H1 (cell line): Measurements from ENCODE around the gene EZH2. TPM values are rescaled to one million over a fixed set of nuclear protein-coding genes. Genes with fewer than 3 reads are reported as not detected.

Experiments used
- CTCF ChIA-PET: fragments of 300-600 bp; sonication (Branson Sonifier 250); formaldehyde crosslinking; loops from one replicate; lab custom pipeline; 2021; ENCODE audit not compliant: partially characterized antibody; lab: Charles Lee
- POLR2A ChIA-PET: fragments of 300-600 bp; sonication (Branson Sonifier 250); formaldehyde crosslinking; loops from one replicate; lab custom pipeline; 2021; ENCODE audit warnings: inconsistent platforms; ENCODE audit not compliant: partially characterized antibody; lab: Charles Lee
- DNase-seq, 2 experiments: peaks; one replicate each; pipeline versions ENCODE4 v3.0.0 to v3.0.0-alpha.2; 2010 to 2022; ENCODE audit warnings: low spot score in 2 of 2, low read depth in 1 of 2, mixed read lengths in 1 of 2
- FAIRE-seq: peaks from 2 replicates; lab custom pipeline; 2011; peaks lifted over from hg19 to GRCh38; lab: Jason Lieb, UNC
- H2AFZ ChIP-seq: 2 replicates; pipeline ENCODE4 v1.8.1; 2012; ENCODE audit warnings: low read length, inconsistent platforms
- H2AK5ac ChIP-seq: 2 replicates; pipeline ENCODE4 v1.6.1; 2013; ENCODE audit warnings: low read depth, low read length
- H2BK120ac ChIP-seq: replicated peaks from 2 replicates; pipeline ENCODE3; 2013; ENCODE audit warnings: low read depth, low read length, inconsistent platforms
- H2BK12ac ChIP-seq: 2 replicates; pipeline ENCODE4 v1.6.1; 2013; ENCODE audit warnings: low read depth, low read length
- H2BK15ac ChIP-seq: 2 replicates; pipeline ENCODE4 v1.6.1; 2013; ENCODE audit warnings: low read length
- H2BK20ac ChIP-seq: 2 replicates; pipeline ENCODE4 v1.6.1; 2013; ENCODE audit warnings: low read length
- H2BK5ac ChIP-seq: 2 replicates; pipeline ENCODE4 v1.6.1; 2013; ENCODE audit warnings: low read depth, low read length
- H3K14ac ChIP-seq: 2 replicates; pipeline ENCODE4 v1.6.1; 2013; ENCODE audit warnings: inconsistent platforms; ENCODE audit not compliant: insufficient read length
- H3K18ac ChIP-seq: 2 replicates; pipeline ENCODE4 v1.6.1; 2013; ENCODE audit warnings: low read length; ENCODE audit errors: extremely low read depth
- H3K23ac ChIP-seq: 2 replicates; pipeline ENCODE4 v1.6.1; 2013; ENCODE audit warnings: inconsistent platforms; ENCODE audit not compliant: insufficient read length
- H3K23me2 ChIP-seq: 2 replicates; pipeline ENCODE4 v1.6.1; 2013; ENCODE audit warnings: low read depth, low read length
- H3K27ac ChIP-seq: 2 replicates; pipeline ENCODE4 v1.6.1; 2011; ENCODE audit warnings: low read depth, low read length, inconsistent platforms
- H3K27me3 ChIP-seq, 4 experiments: replicated peaks in 1 of 4; 1 replicate in 1 of 4; 2 replicates in 3 of 4; pipeline versions ENCODE4 v1.6.1 to v1.8.1; 2011 to 2013; ENCODE audit warnings: low read length in 3 of 4, mild to moderate bottlenecking in 3 of 4, inconsistent platforms in 2 of 4, mixed read lengths in 2 of 4, moderate library complexity in 1 of 4; ENCODE audit not compliant: control insufficient read depth in 3 of 4, insufficient read depth in 3 of 4; ENCODE audit errors: extremely low read depth in 1 of 4
- H3K36me3 ChIP-seq, 4 experiments: 2 replicates each; pipeline versions ENCODE4 v1.6.1 to v1.8.1; 2011 to 2013; ENCODE audit warnings: mild to moderate bottlenecking in 4 of 4, low read length in 3 of 4, moderate library complexity in 2 of 4, control low read depth in 1 of 4, inconsistent platforms in 1 of 4; ENCODE audit not compliant: insufficient read depth in 4 of 4, control insufficient read depth in 2 of 4
- H3K4ac ChIP-seq: replicated peaks from 2 replicates; pipeline ENCODE3; 2013; ENCODE audit warnings: low read length, low read depth, mixed read lengths, inconsistent platforms; ENCODE audit not compliant: insufficient read length
- H3K4me1 ChIP-seq, 4 experiments: replicated peaks in 1 of 4; 1 replicate in 1 of 4; 2 replicates in 3 of 4; pipeline versions ENCODE4 v1.6.1 to v1.8.1; 2011 to 2013; ENCODE audit warnings: low read length in 3 of 4, inconsistent platforms in 2 of 4, mixed read lengths in 1 of 4; ENCODE audit not compliant: insufficient read depth in 4 of 4, control insufficient read depth in 3 of 4
- H3K4me2 ChIP-seq, 2 experiments: 2 replicates each; pipeline versions ENCODE4 v1.6.1 to v1.8.1; 2011 to 2013; ENCODE audit warnings: low read depth in 2 of 2, low read length in 2 of 2, control low read depth in 1 of 2, inconsistent platforms in 1 of 2, mild to moderate bottlenecking in 1 of 2; ENCODE audit not compliant: insufficient read depth in 1 of 2
- H3K4me3 ChIP-seq, 4 experiments: fragments of 200-600, 300-600 bp in 1 of 4; sonication (generic), shearing (Covaris generic), sonication (Bioruptor Twin) in 1 of 4; 2 replicates each; pipeline versions ENCODE4 v1.5.1 to v1.8.1; 2011 to 2016; ENCODE audit warnings: low read length in 4 of 4, low read depth in 3 of 4, control low read depth in 2 of 4, inconsistent platforms in 2 of 4, mild to moderate bottlenecking in 2 of 4, mixed read lengths in 1 of 4, moderate library complexity in 1 of 4; ENCODE audit not compliant: insufficient read depth in 2 of 4; ENCODE audit errors: extremely low read depth in 1 of 4
- H3K56ac ChIP-seq: replicated peaks from 2 replicates; pipeline ENCODE3; 2013; ENCODE audit warnings: low read depth, mild to moderate bottlenecking, mixed read lengths, low read length, inconsistent platforms; ENCODE audit not compliant: insufficient read length
- H3K79me1 ChIP-seq: 2 replicates; pipeline ENCODE4 v1.6.1; 2013; ENCODE audit warnings: low read depth, low read length, control low read depth
- H3K79me2 ChIP-seq, 2 experiments: 2 replicates each; pipeline versions ENCODE4 v1.6.1 to v1.8.1; 2012 to 2013; ENCODE audit warnings: low read length in 2 of 2, mild to moderate bottlenecking in 2 of 2, inconsistent platforms in 1 of 2; ENCODE audit not compliant: insufficient read depth in 2 of 2, control insufficient read depth in 1 of 2
- H3K9ac ChIP-seq, 4 experiments: replicated peaks in 1 of 4; 1 replicate in 1 of 4; 2 replicates in 3 of 4; pipeline versions ENCODE4 v1.6.1 to v1.8.1; 2011 to 2013; ENCODE audit warnings: low read depth in 3 of 4, low read length in 3 of 4, control low read depth in 2 of 4, mild to moderate bottlenecking in 2 of 4, moderate library complexity in 2 of 4, inconsistent platforms in 1 of 4; ENCODE audit errors: extremely low read depth in 1 of 4
- H3K9me3 ChIP-seq, 2 experiments: 2 replicates each; pipeline versions ENCODE4 v1.6.1 to v1.8.1; 2012 to 2013; ENCODE audit warnings: mild to moderate bottlenecking in 2 of 2, moderate library complexity in 2 of 2, control low read depth in 1 of 2, inconsistent platforms in 1 of 2, low read depth in 1 of 2, low read length in 1 of 2, mixed read lengths in 1 of 2; ENCODE audit not compliant: insufficient read depth in 2 of 2
- H4K20me1 ChIP-seq, 2 experiments: replicated peaks in 1 of 2; 2 replicates each; pipeline versions ENCODE3 to v1.8.1; 2011 to 2013; ENCODE audit warnings: inconsistent platforms in 2 of 2, low read length in 2 of 2, mild to moderate bottlenecking in 1 of 2; ENCODE audit not compliant: insufficient read depth in 2 of 2, control insufficient read depth in 1 of 2
- H4K5ac ChIP-seq: 2 replicates; pipeline ENCODE4 v1.6.1; 2013; ENCODE audit warnings: low read length, low read depth, mixed read lengths, inconsistent platforms; ENCODE audit not compliant: insufficient read length
- H4K8ac ChIP-seq: 2 replicates; pipeline ENCODE4 v1.8.0; 2013; ENCODE audit warnings: mild to moderate bottlenecking, moderate library complexity, low read length, inconsistent platforms; ENCODE audit not compliant: insufficient read depth; ENCODE audit errors: extremely low read depth
- H4K91ac ChIP-seq: replicated peaks from 2 replicates; pipeline ENCODE3; 2013; ENCODE audit warnings: low read length, mixed read lengths, inconsistent platforms; ENCODE audit not compliant: insufficient read length
- KDM4A ChIP-seq: IDR thresholded peaks from one replicate; pipeline ENCODE4 v1.7.1; 2012; ENCODE audit warnings: low read depth, mild to moderate bottlenecking, moderate library complexity, low read length, inconsistent platforms; ENCODE audit not compliant: severe bottlenecking
- WGBS, 2 experiments: shearing (Covaris generic) in 1 of 2; methylation state at CpG; one replicate each; pipeline versions ENCODE4 v1.1.6 to v1.1.7; 2013 to 2015; ENCODE audit warnings: low lambda C conversion rate in 2 of 2, mixed read lengths in 2 of 2, inconsistent platforms in 1 of 2, low coverage in 1 of 2, missing lambda C conversion rate in 1 of 2; ENCODE audit not compliant: insufficient replicate concordance in 2 of 2, insufficient coverage in 1 of 2, insufficient read length in 1 of 2; ENCODE audit errors: extremely low coverage in 1 of 2, missing lambda C conversion rate in 1 of 2; 5-methylcytosine and 5-hydroxymethylcytosine counted together
- polyA plus RNA-seq, 7 experiments: library from polyadenylated mRNA; depleted of rRNA in 3 of 7; stranded (reverse) in 5 of 7; unstranded in 2 of 7; fragments of >200 nt in 5 of 7; fragments of 200-250 nt in 2 of 7; gene quantifications; 1 replicate in 5 of 7; 2 replicates in 1 of 7; 4 replicates in 1 of 7; pipeline versions ENCODE4 v1.2.1 to v1.2.3, GENCODE V29; 2011 to 2013; ENCODE audit warnings: missing spikeins in 2 of 7, mixed read lengths in 2 of 7
- total RNA-seq: library from RNA; stranded (reverse); fragmentation: NEBNext Ultra II Directional; extraction: Animal tissue kit (Norgen Biotek cat#: 25700); gene quantifications from 2 replicates; pipeline ENCODE4 v1.2.1, GENCODE V29; 2021

The EZH2 gene
- total and polyA plus RNA-seq, 2 of the 8 experiments (the other 6 are each of a cell fraction or from before 2014, with no cell fraction given): 28.9 to 49.0 TPM

GRCh38 chr7:148921189-148921588 is 37.1 kb upstream of the EZH2 start:
- Histone ChIP-seq H3K9ac (no peak overlapping the region), H3K56ac (no peak overlapping the region), H3K79me1 (no peaks in the 10 kb centered on the region), H4K5ac (no peak overlapping the region), H3K36me3 (no peaks in the 10 kb centered on the region), H4K91ac (no peak overlapping the region), H3K9me3 (no peaks in the 10 kb centered on the region), H2BK20ac (no peak overlapping the region), H2BK15ac (no peak overlapping the region), H3K27me3 (no peaks in the 10 kb centered on the region), H2BK120ac (no peak overlapping the region), H3K23me2 (peaks cover 2% of the 10 kb centered on the region; the same call in 1 of the 2 replicates), H4K8ac (no peak overlapping the region), H3K27ac (no peak overlapping the region), H3K18ac (no peak overlapping the region), H3K4me2 (no peak overlapping the region), H2BK12ac (no peak overlapping the region), H2AK5ac (peak overlapping the region; percentile 90; the same call in 1 of the 2 replicates), H3K4me3 (no peak overlapping the region), H2BK5ac (no peak overlapping the region), H2AFZ (no peak overlapping the region), H3K14ac (no peak overlapping the region), H4K20me1 (peaks cover 0 to 1% of the 10 kb centered on the region in 2 experiments), H3K79me2 (no peaks in the 10 kb centered on the region), H3K4me1 (peaks cover 0 to 2% (median 0%) of the 10 kb centered on the region in 4 experiments; a peak in 1 of 7 replicates), H3K23ac (no peak overlapping the region), H3K4ac (no peak overlapping the region)
- ChIA-PET CTCF (interaction anchor here (1.4 to 2.1 kb wide), 3 partner anchors 12 to 87 kb away, joined by 3 to 4 read pairs (median 3); no protein-coding TSS in a partner anchor), POLR2A (no interaction called here)
- WGBS, 2 experiments: 80% methylated on average over 5 of the region's 5 CpGs; no CpG with 5 or more reads in 1 of the 2 experiments
- DNase-seq: no peak
- FAIRE-seq: no peak
- TF ChIP-seq KDM4A: no peak
